ENCODE measurements around the gene PRRT4.

Gene PRRT4

DNA sequence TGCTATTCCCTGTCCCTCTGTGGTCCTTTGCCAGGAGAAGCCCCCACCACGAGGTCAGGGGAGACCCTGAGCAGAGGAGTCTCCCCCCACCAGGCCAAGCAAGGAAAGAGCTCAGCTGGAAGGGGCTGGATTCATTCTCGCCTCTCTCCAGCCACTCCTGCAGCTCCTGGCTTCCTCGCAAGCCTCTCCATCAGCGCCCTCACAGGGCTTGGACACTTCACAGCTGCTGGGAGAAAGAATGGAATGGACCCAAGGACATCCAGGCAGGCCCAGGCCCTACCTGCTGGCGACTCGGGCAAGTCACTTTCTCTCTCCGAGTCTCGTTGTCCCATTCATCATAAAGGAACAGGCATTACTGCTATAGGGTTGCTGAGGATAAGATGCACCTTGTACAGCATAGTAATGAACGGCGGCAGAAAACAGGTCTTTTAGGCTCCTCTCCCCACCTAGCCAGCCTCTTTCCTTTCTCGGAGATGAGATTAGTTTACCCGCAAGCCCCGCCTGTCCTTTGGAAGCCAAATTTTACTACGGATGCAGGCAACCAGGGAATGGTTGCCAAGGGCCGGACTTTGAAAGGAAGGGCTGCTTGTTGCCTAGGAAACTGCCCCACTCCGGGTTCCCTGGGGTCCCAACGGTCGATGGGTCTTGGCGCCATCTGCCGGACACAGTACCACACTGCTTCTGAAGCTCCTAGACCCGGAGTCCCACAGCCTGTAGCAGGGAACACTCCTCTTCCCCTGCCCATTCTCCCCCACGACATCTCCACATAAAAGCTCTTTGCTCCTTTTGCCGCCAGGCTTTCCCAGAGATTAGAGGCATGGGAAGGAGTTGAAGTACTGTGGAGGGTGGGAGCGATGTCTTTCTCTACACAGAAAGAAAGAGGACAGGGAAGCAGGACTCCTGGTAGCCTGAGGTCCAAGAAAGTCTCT lies 26.0 kb upstream of the PRRT4 start:
- Mint-ChIP-seq H3K27me3 (no peaks in the 10 kb centered on the region), H3K4me3 (no peak overlapping the region), H3K36me3 (no peaks in the 10 kb centered on the region), H3K27ac (no peak overlapping the region), H3K9me3 (no peaks in the 10 kb centered on the region), H3K4me1 (peaks cover 9% of the 10 kb centered on the region)
- peak; percentile 66 for ATAC-seq

DNA sequence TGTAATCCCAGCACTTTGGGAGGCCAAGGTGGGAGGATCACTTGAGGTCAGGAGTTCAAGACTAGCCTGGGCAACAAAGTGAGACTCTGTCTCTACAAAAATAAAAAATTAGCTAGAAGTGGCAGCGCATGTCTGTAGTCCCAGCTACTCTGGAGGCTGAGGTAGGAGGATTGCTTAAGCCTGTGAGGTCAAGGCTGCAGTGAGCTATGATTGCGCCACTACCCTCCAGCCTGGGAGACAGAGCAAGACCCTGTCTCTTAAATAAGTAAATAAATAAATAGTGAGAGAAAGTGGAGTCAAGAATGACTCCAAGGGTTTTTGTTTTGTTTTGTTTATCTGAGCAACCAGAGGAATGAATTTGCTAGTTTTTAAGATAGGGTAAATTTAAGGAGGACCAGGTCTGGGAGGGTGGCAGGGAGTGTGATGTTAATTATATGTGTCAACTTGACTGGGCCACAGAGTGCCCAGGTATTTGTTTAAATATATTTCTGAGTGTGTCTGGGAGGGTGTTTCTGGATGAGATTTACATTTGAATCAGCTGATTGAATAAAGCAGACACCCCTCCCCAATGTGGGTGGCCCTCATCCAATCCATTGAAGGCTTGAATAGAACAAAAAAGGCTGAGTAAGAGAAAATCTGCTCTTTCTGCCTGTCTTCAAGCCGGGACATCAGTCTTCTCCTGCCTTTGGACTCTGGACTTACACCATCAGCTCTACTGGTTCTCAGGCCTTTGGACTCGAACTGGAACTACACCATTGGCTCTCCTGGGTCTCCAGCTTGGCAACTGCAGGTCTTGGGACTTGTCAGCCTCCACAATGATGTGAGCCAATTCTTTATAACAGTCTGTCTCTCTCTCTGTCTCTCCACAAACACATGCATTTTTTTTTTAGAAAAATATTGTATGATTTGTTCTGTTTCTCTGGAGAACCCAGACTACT lies 24.8 kb upstream of the PRRT4 start:
- Mint-ChIP-seq H3K9me3 (no peaks in the 10 kb centered on the region), H3K4me3 (no peak overlapping the region), H3K27me3 (no peaks in the 10 kb centered on the region), H3K36me3 (no peaks in the 10 kb centered on the region), H3K4me1 (peaks cover 9% of the 10 kb centered on the region), H3K27ac (no peak overlapping the region)
- no peak for ATAC-seq

DNA sequence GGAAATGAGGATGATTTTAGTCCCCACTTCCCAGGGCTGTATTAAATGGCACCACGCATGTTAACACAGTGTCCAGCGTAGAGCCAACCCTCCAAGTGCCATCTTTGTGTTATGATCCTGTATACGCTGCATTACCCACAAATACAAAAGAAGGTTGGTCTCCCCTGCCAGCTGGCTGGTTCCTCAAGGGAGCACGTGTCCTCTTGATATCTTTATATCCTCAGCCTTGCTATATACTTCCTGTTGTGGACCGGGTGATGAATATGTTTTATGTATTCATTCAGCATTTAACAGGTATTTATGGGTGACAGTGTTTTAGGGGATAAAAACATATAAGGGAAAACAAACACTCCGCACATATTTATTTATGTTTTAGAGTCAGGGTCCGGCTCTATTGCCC lies 23.2 kb upstream of the PRRT4 start:
- ATAC-seq = no peak

DNA sequence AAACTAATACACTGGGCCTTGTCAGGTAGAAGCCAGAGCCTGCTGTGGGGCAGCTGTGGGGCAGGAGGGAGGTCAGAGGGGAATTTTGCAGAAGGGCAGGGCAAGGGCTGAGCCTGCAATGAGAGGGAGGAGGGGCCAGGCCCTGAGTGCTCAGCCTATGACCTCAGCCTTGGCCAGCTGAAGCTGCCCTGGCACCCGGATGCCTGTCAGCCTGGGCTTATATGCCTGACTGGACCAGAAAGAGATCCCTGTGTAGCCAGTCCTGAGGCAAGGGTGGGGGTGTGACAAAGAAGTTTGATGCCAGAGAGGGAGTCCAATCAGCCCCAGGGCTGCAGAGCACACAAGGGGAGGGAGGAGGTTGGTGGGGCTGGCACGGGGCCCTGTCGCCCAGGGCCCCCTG lies 22.3 kb upstream of the PRRT4 start:
- Mint-ChIP-seq H3K27me3 (no peaks in the 10 kb centered on the region), H3K27ac (no peak overlapping the region), H3K36me3 (no peaks in the 10 kb centered on the region), H3K4me3 (no peak overlapping the region), H3K4me1 (peaks cover 9% of the 10 kb centered on the region), H3K9me3 (no peaks in the 10 kb centered on the region)
- ATAC-seq = peak; percentile 5

More for the DNA sequence above, 23.2 kb upstream of the PRRT4 start:
- Mint-ChIP-seq H3K27me3 (no peaks in the 10 kb centered on the region), H3K9me3 (no peaks in the 10 kb centered on the region), H3K4me3 (no peak overlapping the region), H3K27ac (no peak overlapping the region), H3K36me3 (no peaks in the 10 kb centered on the region), H3K4me1 (peaks cover 9% of the 10 kb centered on the region)

DNA sequence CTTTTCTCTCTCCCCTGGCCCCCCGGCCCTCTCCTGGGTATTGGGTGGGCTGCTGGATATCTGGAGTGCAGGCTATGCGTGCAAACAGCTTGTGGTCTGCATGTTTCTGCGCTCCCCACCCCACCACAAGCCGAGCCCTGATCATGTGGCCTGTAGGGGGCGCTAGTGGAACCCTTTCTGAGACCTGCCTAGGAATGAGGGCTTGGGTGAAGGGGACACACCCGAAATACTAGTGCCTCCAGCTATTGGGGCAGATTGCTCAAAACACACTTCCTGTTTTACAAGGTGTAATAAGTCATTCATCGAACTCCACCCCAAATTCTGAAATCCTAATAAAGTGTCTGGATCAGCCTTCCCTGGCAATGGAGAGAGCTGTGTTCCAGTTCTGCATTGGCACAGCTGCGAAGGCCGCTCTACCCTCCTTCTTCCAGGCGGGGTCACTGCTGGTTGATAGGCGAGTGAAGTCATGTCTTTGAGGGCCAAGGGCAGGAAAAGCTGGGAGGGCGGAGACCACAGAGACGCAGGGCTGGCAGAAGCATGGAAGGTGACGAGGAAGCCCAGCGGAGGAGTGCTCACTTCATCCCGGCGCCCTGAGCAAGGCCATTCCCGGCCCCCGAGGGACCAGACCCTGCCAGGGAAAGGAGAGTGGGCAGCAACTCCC lies 19.8 kb upstream of the PRRT4 start:
- Mint-ChIP-seq H3K27me3 (peaks cover 9% of the 10 kb centered on the region), H3K9me3 (no peaks in the 10 kb centered on the region), H3K27ac (no peak overlapping the region), H3K4me3 (no peak overlapping the region), H3K36me3 (no peaks in the 10 kb centered on the region), H3K4me1 (no peaks in the 10 kb centered on the region)
- ATAC-seq = peak; percentile 6

DNA sequence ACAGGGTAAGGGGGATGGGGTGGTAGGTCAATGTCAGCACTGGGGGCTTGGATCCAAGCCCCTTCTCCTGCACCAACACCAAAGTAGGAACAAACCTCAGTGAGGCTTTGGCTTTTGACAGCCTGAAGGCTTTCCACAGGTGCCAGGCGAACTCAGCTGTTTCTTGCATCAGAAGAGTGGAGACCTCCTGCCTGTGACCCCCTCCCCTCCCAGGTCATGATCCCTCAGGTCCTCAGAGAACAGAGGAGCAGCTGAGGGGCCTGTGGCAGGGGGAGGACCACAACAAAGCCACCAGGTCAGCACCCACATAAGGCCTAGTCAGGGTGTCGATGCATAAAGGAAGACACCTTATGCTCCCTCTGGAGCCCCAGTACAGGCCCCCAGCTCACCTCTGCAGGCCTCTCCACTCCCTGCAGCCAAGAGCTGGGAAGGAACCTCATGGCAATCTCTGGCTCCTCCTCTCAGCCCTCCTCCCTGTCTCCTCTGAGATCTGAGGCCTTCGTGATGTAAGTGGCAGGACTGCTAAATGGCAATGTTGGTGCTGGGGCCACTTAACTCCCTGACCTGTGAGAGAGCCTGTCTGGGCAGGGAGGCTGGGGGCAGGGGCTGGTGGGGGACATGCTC lies 19.1 kb upstream of the PRRT4 start:
- H3K4me3 Mint-ChIP-seq = no peak overlapping the region
- peaks cover 9% of the 10 kb centered on the region for H3K27me3 Mint-ChIP-seq
- no peak overlapping the region for H3K27ac Mint-ChIP-seq
- H3K9me3 Mint-ChIP-seq = no peaks in the 10 kb centered on the region
- no peaks in the 10 kb centered on the region for H3K36me3 Mint-ChIP-seq
- no peak for ATAC-seq
- H3K4me1 Mint-ChIP-seq = no peaks in the 10 kb centered on the region

DNA sequence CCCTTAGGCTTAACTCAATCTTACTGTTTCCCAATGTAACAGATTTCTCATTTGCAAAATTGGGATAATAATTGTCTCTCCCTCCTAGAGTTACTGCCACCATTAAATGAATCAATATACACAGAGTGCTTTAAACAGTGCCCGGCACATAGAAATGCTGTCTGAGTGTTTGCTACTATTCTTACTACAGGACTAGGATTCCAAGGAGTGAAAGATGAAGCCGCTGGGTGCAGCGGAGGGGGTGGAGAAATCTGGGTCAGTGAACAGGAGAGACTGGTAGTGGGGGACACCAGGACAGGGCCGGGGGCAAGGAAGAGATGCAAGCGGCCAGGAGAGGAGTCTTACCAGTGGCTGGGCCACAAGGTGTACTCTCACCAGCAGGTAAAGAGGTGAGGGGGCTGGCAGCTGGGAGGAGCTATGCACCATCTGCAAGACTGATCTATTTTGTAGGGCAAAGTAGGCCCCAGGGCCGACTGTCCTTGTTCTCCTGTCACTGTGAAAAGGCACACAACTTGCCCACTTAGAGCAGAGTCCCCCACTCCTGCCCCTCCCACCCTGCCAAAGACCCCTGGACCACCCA lies 18.5 kb upstream of the PRRT4 start:
- no peak overlapping the region for H3K27ac Mint-ChIP-seq
- H3K4me1 Mint-ChIP-seq = no peaks in the 10 kb centered on the region
- peaks cover 11% of the 10 kb centered on the region for H3K27me3 Mint-ChIP-seq
- no peaks in the 10 kb centered on the region for H3K9me3 Mint-ChIP-seq
- no peak for ATAC-seq
- H3K36me3 Mint-ChIP-seq = no peaks in the 10 kb centered on the region
- no peak overlapping the region for H3K4me3 Mint-ChIP-seq

DNA sequence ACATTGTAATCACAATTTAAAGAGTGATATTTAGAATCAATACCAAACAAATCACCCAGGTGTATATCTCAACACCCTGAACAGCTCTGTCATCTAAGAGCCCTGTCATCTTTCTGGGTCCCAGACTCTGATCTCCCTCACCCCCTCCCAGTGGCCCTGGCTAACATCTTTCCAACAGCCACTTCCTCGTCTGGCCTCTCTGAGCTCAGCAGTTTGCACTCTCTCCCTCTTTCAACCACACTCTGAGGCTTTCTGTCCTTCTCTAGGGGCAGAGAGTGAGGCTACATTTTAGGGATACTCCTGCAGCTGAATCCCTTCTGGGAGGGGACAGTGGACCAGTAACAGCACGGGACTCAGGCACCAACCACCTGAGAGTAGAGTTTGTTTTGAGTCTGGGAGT lies 17.1 kb upstream of the PRRT4 start:
- H3K4me3 Mint-ChIP-seq = no peak overlapping the region
- ATAC-seq = peak; percentile 40
- H3K27me3 Mint-ChIP-seq = peaks cover 24% of the 10 kb centered on the region
- H3K36me3 Mint-ChIP-seq = no peaks in the 10 kb centered on the region
- no peak overlapping the region for H3K27ac Mint-ChIP-seq
- H3K9me3 Mint-ChIP-seq = peaks cover 4% of the 10 kb centered on the region
- H3K4me1 Mint-ChIP-seq = no peaks in the 10 kb centered on the region

DNA sequence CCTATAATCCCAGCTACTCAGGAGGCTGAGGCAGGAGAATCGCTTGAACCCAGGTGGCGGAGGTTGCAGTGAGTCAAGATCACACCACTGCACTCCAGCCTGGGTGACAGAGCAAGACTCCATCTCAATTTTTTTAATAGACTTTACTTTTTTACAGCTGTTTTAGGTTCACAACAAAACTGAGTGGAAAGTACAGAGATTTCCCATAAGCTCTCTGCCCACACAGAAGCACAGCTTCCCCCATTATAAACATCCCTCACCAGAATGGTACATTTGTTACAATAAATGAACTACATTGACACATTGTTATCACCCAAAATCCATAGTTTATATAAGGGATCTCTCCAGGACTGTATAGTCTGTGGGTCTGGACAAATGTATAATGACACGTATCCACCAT lies 14.6 kb upstream of the PRRT4 start:
- Mint-ChIP-seq H3K36me3 (no peaks in the 10 kb centered on the region), H3K4me1 (no peaks in the 10 kb centered on the region), H3K27me3 (peaks cover 36% of the 10 kb centered on the region), H3K27ac (no peak overlapping the region), H3K9me3 (peaks cover 4% of the 10 kb centered on the region), H3K4me3 (no peak overlapping the region)
- ATAC-seq = no peak

DNA sequence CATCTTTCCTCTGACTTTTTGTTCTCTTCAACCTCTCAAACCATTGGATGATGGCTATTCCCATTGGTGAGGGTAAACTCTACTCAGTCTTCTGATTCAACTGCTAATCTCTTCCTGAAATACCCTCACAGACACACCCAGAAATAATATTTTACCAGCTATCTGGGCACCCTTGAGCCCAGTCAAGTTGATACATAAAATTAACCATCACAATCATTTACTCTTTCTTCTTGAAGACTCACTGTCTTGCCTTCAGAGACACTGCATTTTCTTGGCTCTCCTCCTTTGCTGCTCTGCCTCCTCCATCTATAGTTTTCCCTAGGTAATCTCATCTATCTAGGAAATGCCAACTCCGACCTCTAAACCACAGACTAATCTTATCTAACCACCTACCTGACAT lies 12.6 kb upstream of the PRRT4 start:
- Mint-ChIP-seq H3K4me1 (no peaks in the 10 kb centered on the region), H3K4me3 (no peak overlapping the region), H3K27me3 (peaks cover 47% of the 10 kb centered on the region), H3K27ac (no peak overlapping the region), H3K36me3 (no peaks in the 10 kb centered on the region), H3K9me3 (peaks cover 4% of the 10 kb centered on the region)
- ATAC-seq = no peak

DNA sequence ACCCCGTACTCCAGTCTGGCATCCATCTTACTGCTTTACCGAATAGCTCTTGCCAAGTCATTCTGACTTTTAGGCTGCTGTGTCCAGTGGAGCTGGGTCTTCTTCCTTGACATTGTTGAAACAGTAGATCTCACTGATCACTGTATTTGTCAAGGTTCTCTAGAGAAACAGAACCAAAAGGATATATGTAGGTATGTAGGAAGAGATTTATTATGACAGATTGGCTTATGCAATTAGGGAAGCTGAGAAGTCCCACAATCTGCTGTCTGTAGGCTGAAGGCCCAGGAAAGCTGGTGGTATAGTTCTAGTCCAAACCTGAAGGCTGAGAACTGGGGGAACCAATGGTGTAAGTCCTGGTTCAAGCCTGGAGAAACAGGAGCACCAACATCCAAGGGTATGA lies 12.1 kb upstream of the PRRT4 start:
- H3K36me3 Mint-ChIP-seq = no peaks in the 10 kb centered on the region

DNA sequence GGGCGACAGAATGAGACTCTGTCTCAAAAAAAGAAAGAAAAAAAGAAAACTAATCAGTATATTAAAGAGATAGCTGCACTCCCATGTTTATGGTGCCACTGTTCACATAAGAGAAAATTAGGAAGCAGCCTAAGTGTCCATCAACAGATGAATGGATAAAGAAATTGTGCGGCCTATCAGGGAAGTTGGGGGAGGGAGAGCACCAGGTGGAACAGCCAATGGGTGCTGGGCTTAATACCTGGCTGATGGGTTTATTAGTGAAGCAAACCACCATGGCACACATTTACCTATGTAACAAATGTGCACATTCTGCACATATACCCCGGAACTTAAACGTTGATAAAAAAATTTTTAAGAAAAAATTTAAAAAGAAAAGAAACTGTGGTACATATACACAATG lies 9.0 kb upstream of the PRRT4 start:
- Mint-ChIP-seq H3K27me3 (peaks cover 59% of the 10 kb centered on the region), H3K4me1 (no peaks in the 10 kb centered on the region), H3K4me3 (no peak overlapping the region), H3K9me3 (peaks cover 4% of the 10 kb centered on the region), H3K36me3 (no peaks in the 10 kb centered on the region), H3K27ac (no peak overlapping the region)
- ATAC-seq = no peak

More for the DNA sequence above, 12.1 kb upstream of the PRRT4 start:
- ATAC-seq = no peak
- Mint-ChIP-seq H3K27ac (no peak overlapping the region), H3K27me3 (peaks cover 47% of the 10 kb centered on the region), H3K4me3 (no peak overlapping the region), H3K9me3 (peaks cover 4% of the 10 kb centered on the region), H3K4me1 (no peaks in the 10 kb centered on the region)

DNA sequence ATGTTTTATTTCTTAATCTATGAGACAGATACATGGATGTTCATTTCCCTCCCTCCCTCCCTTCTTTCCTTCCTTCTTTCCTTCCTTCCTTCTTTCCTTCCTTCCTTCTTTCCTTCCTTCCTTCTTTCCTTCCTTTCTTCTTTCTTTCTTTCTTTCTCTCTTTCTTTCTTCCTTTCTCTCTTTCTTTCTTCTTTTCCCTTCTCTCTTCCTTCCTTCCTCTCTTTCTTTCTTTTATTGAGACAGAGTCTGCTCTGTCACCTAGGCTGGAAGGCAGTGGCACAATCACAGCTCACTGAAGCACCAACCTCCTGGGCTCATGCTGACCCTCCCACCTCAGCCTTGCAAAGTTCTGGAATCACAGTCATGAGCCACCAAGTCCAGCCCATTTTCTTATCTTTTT lies 5.5 kb upstream of the PRRT4 start:
- Mint-ChIP-seq H3K27ac (no peak overlapping the region), H3K4me3 (no peak overlapping the region), H3K36me3 (no peaks in the 10 kb centered on the region), H3K4me1 (peaks cover 6% of the 10 kb centered on the region), H3K9me3 (no peaks in the 10 kb centered on the region), H3K27me3 (peaks cover 73% of the 10 kb centered on the region)
- ATAC-seq = no peak

DNA sequence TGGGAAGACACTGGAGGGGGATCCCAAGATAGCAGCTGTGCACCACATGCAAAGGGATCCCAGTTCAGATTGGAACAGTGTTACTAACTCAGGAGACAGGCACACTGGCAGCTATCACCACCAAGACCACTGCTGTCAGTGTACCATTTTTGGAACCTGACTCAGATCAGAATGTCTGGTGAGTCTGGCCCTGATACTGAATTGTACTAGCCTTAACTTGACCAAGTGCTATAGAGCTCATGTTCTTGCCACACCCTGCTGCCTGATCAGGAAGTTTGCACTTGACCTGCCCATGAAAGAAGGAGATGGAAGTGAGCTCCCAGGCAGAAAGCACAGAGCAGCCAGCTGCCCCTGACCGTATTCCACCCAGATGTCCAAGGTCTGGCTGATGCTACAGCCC lies 4.8 kb upstream of the PRRT4 start:
- Mint-ChIP-seq H3K4me3 (no peak overlapping the region), H3K9me3 (no peaks in the 10 kb centered on the region), H3K27ac (no peak overlapping the region), H3K36me3 (no peaks in the 10 kb centered on the region), H3K4me1 (peaks cover 12% of the 10 kb centered on the region), H3K27me3 (peaks cover 75% of the 10 kb centered on the region)
- no peak for ATAC-seq
